ENCODE data around the gene EXT2. TPM values are rescaled to one million over a fixed set of nuclear protein-coding genes. Genes with fewer than 3 reads are reported as not detected.

Gene EXT2
- total and polyA plus RNA-seq, 7 donors = 11.0 to 23.5 (median 21.4) TPM

- WGBS, 3 donors = 80 to 87% (median 86%) methylated on average over 8 of the region's 8 CpGs
- no peak for ATAC-seq
- Histone ChIP-seq H3K27ac (no peak overlapping the region), H3K4me3 (no peak overlapping the region), H3K36me3 (ENCODE audit: insufficient read depth in 1 of 2, low read depth in 1 of 2) (no peaks in the 10 kb centered on the region), H3K9me3 (no peaks in the 10 kb centered on the region), H3K4me1 (no peaks in the 10 kb centered on the region), H3K27me3 (ENCODE audit: insufficient read depth in 3 of 3, low read length in 2 of 3) (no peaks in the 10 kb centered on the region)
- DNase-seq = no peak
- TF ChIP-seq, protein P1, sequence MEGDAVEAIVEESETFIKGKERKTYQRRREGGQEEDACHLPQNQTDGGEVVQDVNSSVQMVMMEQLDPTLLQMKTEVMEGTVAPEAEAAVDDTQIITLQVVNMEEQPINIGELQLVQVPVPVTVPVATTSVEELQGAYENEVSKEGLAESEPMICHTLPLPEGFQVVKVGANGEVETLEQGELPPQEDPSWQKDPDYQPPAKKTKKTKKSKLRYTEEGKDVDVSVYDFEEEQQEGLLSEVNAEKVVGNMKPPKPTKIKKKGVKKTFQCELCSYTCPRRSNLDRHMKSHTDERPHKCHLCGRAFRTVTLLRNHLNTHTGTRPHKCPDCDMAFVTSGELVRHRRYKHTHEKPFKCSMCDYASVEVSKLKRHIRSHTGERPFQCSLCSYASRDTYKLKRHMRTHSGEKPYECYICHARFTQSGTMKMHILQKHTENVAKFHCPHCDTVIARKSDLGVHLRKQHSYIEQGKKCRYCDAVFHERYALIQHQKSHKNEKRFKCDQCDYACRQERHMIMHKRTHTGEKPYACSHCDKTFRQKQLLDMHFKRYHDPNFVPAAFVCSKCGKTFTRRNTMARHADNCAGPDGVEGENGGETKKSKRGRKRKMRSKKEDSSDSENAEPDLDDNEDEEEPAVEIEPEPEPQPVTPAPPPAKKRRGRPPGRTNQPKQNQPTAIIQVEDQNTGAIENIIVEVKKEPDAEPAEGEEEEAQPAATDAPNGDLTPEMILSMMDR (IDR thresholded peaks at IDR 0.05) = no peak
- intact Hi-C loops (cut with DNase I) = loop anchor here in 1 of 2 donors (10.0 kb wide), 1 partner anchor 63 kb away; no protein-coding TSS in a partner anchor
Measured at GRCh38 chr11:44267750-44268613, 172.5 kb downstream of the EXT2 start.

- DNase-seq (no peak), ATAC-seq (no peak)
- TF ChIP-seq, protein P1 (IDR thresholded peaks at IDR 0.05) = no peak
- H3K27ac ChIP-seq = no peak overlapping the region
- 62 to 84% (median 77%) methylated on average over 5 of the region's 5 CpGs for WGBS, 3 donors
- H3K4me1 ChIP-seq = no peaks in the 10 kb centered on the region
- H3K9me3 ChIP-seq = no peaks in the 10 kb centered on the region
- intact Hi-C loops (cut with DNase I) = loop anchor here in 1 of 2 donors (10.0 kb wide), 1 partner anchor 64 kb away; no protein-coding TSS in a partner anchor
- no peak overlapping the region for H3K4me3 ChIP-seq
- no peaks in the 10 kb centered on the region for H3K36me3 ChIP-seq (ENCODE audit: insufficient read depth in 1 of 2, low read depth in 1 of 2)
- no peaks in the 10 kb centered on the region for H3K27me3 ChIP-seq (ENCODE audit: insufficient read depth in 3 of 3, low read length in 2 of 3)
Measured at GRCh38 chr11:44268614-44269080, 173.2 kb downstream of the EXT2 start.

DNA sequence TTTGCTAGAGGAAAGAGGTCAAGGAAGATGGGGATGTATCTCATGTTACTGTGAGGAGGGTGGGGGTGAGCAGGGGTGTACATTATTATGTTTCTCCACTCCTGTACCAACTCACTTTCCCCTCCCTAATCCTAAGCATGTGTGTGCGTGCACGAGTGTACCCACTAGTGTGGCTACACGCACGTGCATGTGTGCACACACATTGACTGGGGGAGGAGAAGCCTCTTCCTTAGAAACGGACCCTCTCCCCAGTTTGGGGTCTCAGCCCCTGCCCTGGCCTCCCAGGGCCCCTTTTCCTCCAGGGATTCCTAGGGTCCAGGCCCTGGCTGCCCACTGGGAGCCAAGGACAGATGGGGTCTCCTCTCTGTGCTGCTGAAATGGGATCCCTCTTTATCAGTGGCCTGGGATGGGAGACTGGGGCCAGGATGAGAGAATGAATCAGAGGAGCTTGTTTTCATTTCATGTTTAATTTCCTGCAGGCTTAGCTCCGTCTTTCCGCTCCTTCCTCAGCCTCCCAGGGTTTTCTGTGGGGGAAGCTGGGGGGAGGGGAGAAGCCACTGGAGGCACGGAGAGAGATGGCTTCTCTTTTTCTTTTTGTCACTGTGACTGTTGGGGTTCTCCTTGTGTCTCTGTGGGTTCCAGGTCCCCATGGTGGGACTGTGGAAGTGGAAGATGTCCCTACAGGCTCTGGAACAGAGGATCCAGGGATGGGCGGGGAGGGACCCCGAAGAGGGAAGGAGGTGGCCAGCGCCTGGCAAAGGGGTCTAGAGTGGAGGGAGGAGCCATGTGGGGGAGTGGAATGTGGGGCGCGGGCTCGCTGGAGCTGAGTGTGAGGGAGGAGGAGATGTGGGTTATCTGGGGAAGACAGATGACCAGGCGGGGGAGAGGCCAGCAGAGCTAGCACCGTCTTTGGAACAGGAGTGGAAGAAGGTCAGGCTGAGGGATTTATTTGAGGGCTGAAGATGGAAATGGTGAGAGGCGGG, 174.2 kb downstream of the EXT2 start:
- no peaks in the 10 kb centered on the region for H3K36me3 ChIP-seq (ENCODE audit: insufficient read depth in 1 of 2, low read depth in 1 of 2)
- no peaks in the 10 kb centered on the region for H3K9me3 ChIP-seq
- intact Hi-C loops (cut with DNase I) = loop anchor here in 1 of 2 donors (10.0 kb wide), 1 partner anchor 65 kb away; no protein-coding TSS in a partner anchor
- DNase-seq (no peak), ATAC-seq (no peak)
- TF ChIP-seq, protein P1 (IDR thresholded peaks at IDR 0.05) = no peak
- H3K27ac ChIP-seq = no peak overlapping the region
- no peaks in the 10 kb centered on the region for H3K27me3 ChIP-seq (ENCODE audit: insufficient read depth in 3 of 3, low read length in 2 of 3)
- no peak overlapping the region for H3K4me3 ChIP-seq
- WGBS, 3 donors = 82 to 88% (median 82%) methylated on average over 17 of the region's 17 CpGs
- no peaks in the 10 kb centered on the region for H3K4me1 ChIP-seq

DNA sequence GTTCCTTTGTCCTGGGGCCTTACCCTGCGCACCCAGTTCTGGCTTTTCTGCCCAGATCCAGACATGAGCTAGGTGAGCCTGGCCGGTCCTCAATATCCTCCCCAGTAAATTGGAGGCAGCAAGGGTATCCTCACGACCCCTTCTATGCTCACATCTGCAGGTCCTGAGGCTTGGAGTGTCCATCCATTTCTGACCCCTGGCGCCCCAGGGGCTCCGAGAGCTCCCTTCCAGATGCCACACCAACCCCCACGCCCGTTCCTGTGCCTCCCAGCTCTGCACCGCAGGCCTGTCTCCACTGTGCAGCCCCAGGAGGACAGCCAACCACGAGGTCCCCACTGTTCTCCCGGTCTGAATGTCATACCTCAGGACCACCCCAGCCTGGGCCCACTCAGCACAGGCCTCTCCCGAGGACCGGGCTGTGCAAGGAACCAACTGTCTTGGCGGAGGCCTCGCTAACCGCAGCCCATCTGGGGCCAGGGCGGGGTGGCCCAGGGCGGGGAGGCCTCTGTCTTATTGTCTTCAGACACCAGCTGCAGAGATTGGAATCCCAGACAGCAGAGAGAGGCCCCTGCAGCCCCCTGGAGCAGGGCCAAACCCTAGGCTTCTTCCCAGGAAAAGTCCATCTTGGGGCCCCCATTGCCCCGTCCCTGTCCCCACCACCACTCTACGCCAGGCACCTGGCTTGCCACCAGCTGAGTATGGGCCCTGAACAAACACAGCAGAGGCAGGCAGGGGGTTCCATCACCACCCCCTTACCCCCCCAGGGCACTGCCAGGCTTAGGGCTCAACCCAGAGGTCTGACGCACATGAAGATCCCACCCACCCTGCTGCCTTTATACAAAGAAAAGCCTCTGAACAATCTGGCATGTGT, 175.2 kb downstream of the EXT2 start:
- Histone ChIP-seq H3K4me1 (no peaks in the 10 kb centered on the region), H3K4me3 (no peak overlapping the region), H3K27ac (no peak overlapping the region), H3K36me3 (ENCODE audit: insufficient read depth in 1 of 2, low read depth in 1 of 2) (no peaks in the 10 kb centered on the region), H3K27me3 (ENCODE audit: insufficient read depth in 3 of 3, low read length in 2 of 3) (no peaks in the 10 kb centered on the region), H3K9me3 (no peaks in the 10 kb centered on the region)
- TF ChIP-seq, protein P1 (IDR thresholded peaks at IDR 0.05) = no peak
- no peak for DNase-seq
- ATAC-seq = no peak
- WGBS, 3 donors = 82 to 87% (median 85%) methylated on average over 20 of the region's 20 CpGs
- intact Hi-C loops (cut with DNase I) = no loop called here

Measured in psoas muscle (tissue), 8 donors.